Activated CD4-positive, CD25-positive, alpha-beta regulatory T cell treated with anti-CD3 and anti-CD28 coated beads, Interleukin-2, amount 50 U/mL, for 16 hours (primary cell): ENCODE data around the gene SERGEF.

ENCODE experiments used
- DNase-seq: peaks from one replicate; pipeline ENCODE4 v3.0.0-alpha.2; 2020; ENCODE audit warnings: low read depth, low spot score

SERGEF gene

DNA sequence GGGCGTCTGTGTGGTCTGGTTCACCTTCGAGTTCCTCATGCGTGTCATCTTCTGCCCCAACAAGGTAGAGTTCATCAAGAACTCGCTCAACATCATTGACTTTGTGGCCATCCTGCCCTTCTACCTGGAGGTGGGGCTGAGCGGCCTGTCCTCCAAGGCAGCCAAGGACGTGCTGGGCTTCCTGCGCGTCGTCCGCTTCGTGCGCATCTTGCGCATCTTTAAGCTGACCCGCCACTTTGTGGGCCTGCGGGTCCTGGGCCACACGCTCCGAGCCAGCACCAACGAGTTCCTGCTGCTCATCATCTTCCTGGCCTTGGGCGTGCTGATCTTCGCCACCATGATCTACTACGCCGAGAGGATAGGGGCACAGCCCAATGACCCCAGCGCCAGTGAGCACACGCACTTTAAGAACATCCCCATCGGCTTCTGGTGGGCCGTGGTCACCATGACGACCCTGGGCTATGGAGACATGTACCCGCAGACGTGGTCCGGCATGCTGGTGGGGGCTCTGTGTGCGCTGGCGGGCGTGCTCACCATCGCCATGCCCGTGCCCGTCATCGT, 240.9 kb downstream of the SERGEF start:
- DNase-seq: no peak

DNA sequence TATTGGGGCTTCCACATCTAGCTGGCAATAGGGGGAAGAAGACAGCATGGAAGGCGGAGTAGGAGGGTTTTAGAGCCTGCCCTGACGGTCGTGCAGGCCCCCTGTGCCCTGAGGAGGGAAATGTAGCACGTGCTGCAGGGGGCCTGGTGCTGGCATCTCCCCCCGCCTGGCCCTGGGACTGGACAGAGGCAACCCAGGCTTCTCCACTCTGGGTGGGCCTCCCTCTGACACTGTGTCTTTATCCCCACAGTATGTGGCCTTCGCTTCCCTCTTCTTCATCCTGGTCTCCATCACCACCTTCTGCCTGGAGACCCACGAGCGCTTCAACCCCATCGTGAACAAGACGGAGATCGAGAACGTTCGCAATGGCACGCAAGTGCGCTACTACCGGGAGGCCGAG, 241.4 kb downstream of the SERGEF start:
- DNase-seq: no peak

GRCh38 chr11:17770917-17771316, 241.9 kb downstream of the SERGEF start:
- DNase-seq: no peak

GRCh38 chr11:17770048-17770652, 242.7 kb downstream of the SERGEF start:
- DNase-seq: no peak

DNA sequence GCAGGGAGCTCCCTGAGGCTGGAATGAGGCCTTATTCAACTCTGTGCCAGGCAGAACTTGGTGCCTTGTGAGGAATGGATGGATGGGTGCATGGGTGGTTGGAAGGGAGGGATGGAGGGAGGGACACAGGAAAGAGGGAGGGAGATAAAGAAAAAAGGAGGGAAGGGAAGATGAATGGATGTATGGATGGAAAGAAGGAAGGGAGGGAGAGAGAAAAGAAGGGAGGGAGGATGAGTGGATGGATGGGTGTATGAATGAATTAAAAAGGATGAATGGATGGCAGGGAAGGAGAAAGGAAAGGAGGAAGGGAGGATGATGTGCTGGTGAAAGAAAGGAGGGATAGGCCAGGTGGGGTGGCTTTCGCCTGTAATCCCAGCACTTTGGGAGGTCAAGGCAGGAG, 243.6 kb downstream of the SERGEF start:
- no peak for DNase-seq

DNA sequence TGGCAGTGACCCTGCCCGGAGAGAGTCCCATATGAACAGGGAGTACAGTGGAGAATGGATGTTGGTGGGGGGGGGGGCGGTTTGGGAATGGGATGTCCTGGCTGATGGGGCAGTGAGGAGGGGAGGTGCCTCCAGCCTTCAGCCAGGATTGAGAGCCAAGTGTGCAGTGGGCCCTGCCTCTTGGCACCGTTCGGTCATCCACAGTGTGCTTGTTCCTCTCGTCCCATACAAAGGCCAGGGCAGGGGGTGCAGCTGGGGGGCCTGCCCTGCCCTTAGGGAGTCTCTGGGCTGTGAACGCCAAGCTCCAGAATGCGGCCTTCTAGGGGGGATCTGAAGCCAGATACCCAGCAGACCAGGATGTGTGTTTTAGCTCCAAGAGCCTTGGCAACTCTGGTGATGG, 244.3 kb downstream of the SERGEF start:
- no peak for DNase-seq

GRCh38 chr11:17767914-17768313, 244.9 kb downstream of the SERGEF start:
- DNase-seq: no peak

DNA sequence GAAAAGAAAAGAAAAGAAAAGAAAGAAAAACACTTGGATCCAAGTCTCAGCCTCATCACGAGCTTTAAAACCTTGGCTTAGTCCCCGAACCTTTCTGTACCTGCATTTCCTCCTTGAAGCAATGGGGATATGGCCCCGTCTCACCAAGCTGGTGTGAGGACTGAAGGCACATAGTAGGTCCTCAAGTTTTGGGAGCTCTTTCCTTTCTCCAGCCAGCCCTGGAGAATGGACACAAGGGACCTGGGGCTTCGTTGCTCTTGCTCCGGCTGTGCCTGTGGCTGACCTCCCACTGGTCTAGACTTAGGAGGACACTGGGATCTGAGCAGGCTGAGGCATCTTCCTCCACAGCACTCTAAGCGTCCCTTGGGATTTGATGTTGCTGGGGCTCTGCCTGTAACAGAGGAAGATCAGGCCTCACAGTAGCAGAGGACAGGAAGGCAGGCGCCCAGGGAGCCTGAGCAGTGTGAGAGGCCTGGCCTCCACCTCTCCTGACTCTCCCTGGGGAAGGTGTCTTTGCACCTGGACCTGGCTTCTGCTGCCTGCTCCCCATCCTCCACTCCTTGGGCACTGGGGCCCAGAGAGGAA, 245.5 kb downstream of the SERGEF start:
- DNase-seq: no peak

- DNase-seq: no peak
These were observed 246.3 kb downstream of the SERGEF start for GRCh38 chr11:17766590-17766989.

DNA sequence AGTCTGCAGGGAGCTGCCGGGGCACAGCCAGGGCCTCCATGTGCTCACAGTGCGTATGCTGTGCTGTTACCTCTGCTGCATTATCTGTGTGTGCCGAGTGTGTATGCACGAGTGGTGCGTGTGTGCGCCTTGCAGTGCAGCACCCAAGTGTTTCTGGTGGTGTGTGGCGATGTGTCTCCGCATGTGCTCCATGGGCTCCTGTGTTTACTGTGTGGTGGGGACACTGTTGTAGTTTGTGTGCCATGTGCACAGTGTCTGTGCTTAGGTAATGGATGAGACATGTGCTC, 246.8 kb downstream of the SERGEF start:
- no peak for DNase-seq

- no peak for DNase-seq
These were observed 247.3 kb downstream of the SERGEF start for GRCh38 chr11:17765356-17766072.

DNA sequence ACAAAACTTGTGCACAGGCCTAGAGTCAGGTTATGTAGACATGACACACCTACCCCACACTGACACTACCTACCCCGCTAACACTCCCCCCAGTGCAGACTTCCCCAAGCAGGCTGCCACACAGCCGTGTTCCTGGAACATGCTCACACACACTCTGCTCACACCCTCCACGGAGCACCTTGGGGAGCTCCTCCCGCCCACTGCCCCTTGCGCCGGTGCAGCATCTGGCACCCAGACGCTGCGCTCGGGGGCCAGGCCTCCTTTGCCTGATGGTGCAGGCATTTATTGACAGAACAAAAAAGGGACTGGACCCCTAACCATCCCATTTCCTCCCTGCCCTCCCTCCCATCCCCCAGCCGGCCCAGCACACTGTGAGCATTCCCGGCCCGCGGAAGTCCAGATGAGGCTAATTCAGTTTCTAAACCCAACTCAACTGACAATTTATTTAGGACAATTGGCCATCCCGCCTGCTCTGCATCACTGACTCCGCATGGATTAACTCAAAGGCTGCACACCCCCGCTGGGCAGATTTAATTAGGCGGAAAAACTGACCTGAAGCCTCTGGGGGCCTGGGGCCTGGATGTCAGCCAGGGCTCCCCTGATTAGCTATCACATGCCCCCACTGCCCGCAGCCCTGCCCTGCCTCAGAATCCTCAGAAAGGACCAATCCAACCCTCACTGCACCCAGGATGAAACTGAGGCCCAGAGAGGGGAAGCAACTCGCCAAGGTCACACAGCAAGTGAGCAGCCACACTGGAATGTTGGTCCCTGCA, 248.2 kb downstream of the SERGEF start:
- no peak for DNase-seq

GRCh38 chr11:17763703-17764102, 249.1 kb downstream of the SERGEF start:
- no peak for DNase-seq

GRCh38 chr11:17763244-17763643, 249.6 kb downstream of the SERGEF start:
- DNase-seq: no peak

DNA sequence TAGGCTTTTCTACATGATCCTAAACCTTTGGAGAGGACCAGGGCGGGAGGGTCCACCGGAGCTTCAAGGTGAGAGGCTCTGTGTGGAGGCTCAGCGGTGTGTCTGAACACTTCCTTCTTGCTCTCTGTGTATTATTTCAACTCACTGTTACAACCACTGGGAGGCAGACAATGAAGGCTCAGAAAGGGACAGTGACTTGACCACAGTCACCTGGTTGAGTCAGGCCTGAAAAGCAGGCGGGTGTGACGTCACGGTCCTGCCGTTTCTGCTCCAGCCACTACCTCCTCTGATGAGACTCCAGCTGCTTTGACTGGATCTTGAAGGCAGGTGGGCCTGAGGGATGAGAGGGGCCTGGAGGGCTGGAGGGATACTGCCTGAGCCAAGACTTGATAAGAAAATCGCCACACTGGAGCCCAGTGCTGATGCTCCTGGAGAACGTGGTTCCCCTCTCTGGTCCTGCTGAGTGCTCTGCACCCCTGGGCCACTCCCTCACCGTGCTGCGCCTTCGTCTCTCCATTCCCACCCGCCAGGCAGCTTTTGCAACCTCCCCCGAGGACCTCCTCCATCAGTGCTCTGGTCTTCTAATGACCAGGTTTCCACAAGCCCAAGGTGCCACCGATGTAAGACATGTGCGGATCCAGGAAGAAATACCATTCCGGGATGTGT, 250.4 kb downstream of the SERGEF start:
- no peak for DNase-seq

DNA sequence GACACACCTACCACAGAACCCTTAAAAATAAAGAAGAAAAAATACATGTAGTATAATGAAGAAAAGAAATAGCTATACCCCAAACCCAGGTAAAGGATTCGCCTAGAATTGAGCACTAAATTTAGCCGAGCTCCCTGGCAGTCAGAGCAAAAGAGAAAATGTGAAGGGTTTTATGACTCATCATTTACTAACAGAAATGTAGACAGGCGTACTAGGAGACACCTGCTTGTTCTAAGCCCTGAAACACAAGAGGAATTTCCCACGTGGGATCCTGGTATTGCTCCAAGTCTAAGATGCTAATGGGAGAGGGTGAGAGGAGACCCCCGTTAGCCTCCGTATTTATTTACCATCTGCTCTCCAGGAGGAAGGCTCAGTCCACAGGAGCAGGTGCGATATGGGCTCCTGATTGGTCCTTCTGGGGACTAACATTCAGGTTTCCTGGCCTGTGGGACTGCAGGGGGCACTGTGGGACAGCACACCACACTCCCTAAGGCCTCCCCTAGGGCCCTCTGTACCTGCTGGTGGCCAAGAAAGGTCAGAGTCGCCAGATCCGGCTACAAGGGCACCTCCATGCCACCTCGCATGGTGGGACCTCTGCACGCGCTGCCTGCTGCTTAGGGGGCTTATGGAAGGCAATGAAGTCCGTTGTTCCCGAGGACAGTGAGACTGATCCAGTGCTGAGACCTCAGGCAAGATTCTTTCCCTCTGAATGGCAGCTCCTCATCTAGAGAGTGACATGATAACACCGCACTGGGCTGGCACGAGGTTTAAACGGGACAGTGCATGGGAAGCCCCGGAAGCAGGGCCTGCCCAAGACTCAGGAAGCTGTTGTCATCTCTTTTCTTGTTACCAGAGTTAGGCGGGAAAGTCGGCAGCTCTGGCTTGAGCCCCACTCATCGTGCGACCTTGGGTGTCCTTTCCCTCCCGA, 252.5 kb downstream of the SERGEF start:
- DNase-seq: no peak

DNA sequence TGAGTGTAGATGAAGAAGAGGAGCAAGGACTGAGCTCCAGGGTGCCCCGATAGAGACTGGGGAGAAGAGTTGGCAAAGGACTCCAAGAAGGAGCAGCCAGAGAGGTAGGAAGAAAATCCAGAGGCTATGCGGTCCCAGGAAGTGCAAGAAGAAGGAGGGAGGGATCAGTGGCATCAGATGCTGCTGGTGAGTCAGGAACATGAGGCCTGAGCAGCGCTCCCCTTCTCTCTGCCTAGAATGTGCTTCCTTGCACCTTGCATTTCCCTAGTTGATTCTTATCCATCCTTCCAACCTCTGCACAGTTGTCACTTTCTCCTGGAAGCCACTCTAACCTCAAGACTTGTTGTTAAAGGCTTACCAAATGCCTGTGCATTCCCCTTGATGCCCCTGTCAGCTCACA, 257.0 kb downstream of the SERGEF start:
- DNase-seq: no peak

GRCh38 chr11:17753641-17754040, 259.2 kb downstream of the SERGEF start:
- DNase-seq: no peak

GRCh38 chr11:17753153-17753552, 259.7 kb downstream of the SERGEF start:
- no peak for DNase-seq

- DNase-seq: no peak
These were observed 260.7 kb downstream of the SERGEF start for GRCh38 chr11:17752144-17752543.

DNA sequence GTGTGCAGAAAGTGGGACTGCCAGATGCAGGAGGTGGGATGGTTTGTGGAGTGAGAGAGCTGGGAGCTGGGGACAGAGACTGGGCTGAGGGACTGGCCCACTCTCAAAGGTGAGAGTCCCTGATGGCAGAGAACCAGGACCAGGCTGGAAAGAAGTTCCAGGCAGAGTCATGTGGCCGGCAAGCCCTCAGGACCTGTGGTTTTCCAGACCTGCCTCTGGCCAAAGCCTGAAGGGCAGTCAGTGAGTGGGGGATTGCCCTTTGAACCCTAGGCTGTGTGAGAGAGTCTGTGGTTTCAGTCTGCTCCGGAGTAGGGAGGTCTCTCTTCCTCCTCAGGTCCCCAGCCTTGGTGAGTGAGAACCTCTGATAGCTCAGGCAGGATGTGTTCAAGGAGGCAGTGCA, 261.3 kb downstream of the SERGEF start:
- no peak for DNase-seq
